HFF-Myc (cell line): ENCODE data around the gene NXN.

ENCODE experiments used
- DNase-seq: peaks from one replicate; pipeline ENCODE4 v3.0.0-alpha.2; 2011; ENCODE audit warnings: low read depth; ENCODE audit errors: extremely low read depth
- H3K4me3 ChIP-seq: replicated peaks from 2 replicates; pipeline ENCODE4 v1.5.1; 2011; ENCODE audit warnings: low read depth, mild to moderate bottlenecking, control low read depth, low read length
- CTCF ChIP-seq: IDR thresholded peaks from 2 replicates; pipeline ENCODE4 v1.5.1; 2012; ENCODE audit warnings: mild to moderate bottlenecking, low read depth, low read length, control low read depth; ENCODE audit errors: missing control alignments

NXN gene

GRCh38 chr17:962670-963069, 16.9 kb downstream of the NXN start:
- no peak for TF ChIP-seq CTCF
- DNase-seq: no peak
- no peak overlapping the region for H3K4me3 ChIP-seq

GRCh38 chr17:962166-962565, 17.4 kb downstream of the NXN start:
- no peak for DNase-seq
- no peak for TF ChIP-seq CTCF
- H3K4me3 ChIP-seq: no peak overlapping the region

- no peak for DNase-seq
- no peak overlapping the region for H3K4me3 ChIP-seq
- no peak for TF ChIP-seq CTCF
These were observed 20.7 kb downstream of the NXN start for GRCh38 chr17:958712-959451.

- TF ChIP-seq CTCF: no peak
- DNase-seq: no peak
- no peak overlapping the region for H3K4me3 ChIP-seq
These were observed 21.6 kb downstream of the NXN start for GRCh38 chr17:957856-958421.

GRCh38 chr17:956905-957304, 22.7 kb downstream of the NXN start:
- no peak for DNase-seq
- H3K4me3 ChIP-seq: no peak overlapping the region
- no peak for TF ChIP-seq CTCF

GRCh38 chr17:954431-955164, 25.0 kb downstream of the NXN start:
- no peak for TF ChIP-seq CTCF
- DNase-seq: no peak
- no peak overlapping the region for H3K4me3 ChIP-seq
